ENCODE measurements around the gene DOCK1. TPM values are rescaled to one million over a fixed set of nuclear protein-coding genes. Genes with fewer than 3 reads are reported as not detected.
A peak's percentile ranks its signal among the peaks of the same experiment; 100 is the strongest.

The DOCK1 gene
- total RNA-seq, 2 donors from 2014 or later = 46.7 to 50.8 TPM

GRCh38 chr10:127408733-127409132, 503.5 kb downstream of the DOCK1 start:
- no peak for DNase-seq (ENCODE audit: low spot score)
- intact Hi-C loops (cut with DNase I) = no loop called here

- peak; percentile 57 for DNase-seq (ENCODE audit: low spot score)
- intact Hi-C loops (cut with DNase I) = no loop called here
These were observed 504.8 kb downstream of the DOCK1 start for GRCh38 chr10:127410030-127410429.

GRCh38 chr10:127411062-127411461, 505.8 kb downstream of the DOCK1 start:
- intact Hi-C loops (cut with DNase I) = no loop called here
- peak; percentile 69 for DNase-seq (ENCODE audit: low spot score)

- intact Hi-C loops (cut with DNase I) = no loop called here
- DNase-seq (ENCODE audit: low spot score) = no peak
These were observed 508.1 kb downstream of the DOCK1 start for GRCh38 chr10:127413326-127413725.

- intact Hi-C loops (cut with DNase I) = no loop called here
- DNase-seq (ENCODE audit: low spot score) = no peak
These were observed 508.8 kb downstream of the DOCK1 start for GRCh38 chr10:127414024-127414423.

GRCh38 chr10:127415116-127415515, 509.9 kb downstream of the DOCK1 start:
- intact Hi-C loops (cut with DNase I) = no loop called here
- DNase-seq (ENCODE audit: low spot score) = no peak

GRCh38 chr10:127415901-127416581, 510.8 kb downstream of the DOCK1 start:
- intact Hi-C loops (cut with DNase I) = no loop called here

GRCh38 chr10:127417031-127417430, 511.8 kb downstream of the DOCK1 start:
- no peak for DNase-seq (ENCODE audit: low spot score)
- intact Hi-C loops (cut with DNase I) = no loop called here

More at GRCh38 chr10:127415901-127416581, 510.8 kb downstream of the DOCK1 start:
- no peak for DNase-seq (ENCODE audit: low spot score)

- intact Hi-C loops (cut with DNase I) = no loop called here
These were observed 512.6 kb downstream of the DOCK1 start for GRCh38 chr10:127417686-127418401.

GRCh38 chr10:127418536-127419168, 513.4 kb downstream of the DOCK1 start:
- intact Hi-C loops (cut with DNase I) = no loop called here
- no peak for DNase-seq (ENCODE audit: low spot score)

More at GRCh38 chr10:127417686-127418401, 512.6 kb downstream of the DOCK1 start:
- DNase-seq (ENCODE audit: low spot score) = no peak

- intact Hi-C loops (cut with DNase I) = no loop called here
- DNase-seq (ENCODE audit: low spot score) = peak; percentile 69
These were observed 515.0 kb downstream of the DOCK1 start for GRCh38 chr10:127420138-127420684.

- intact Hi-C loops (cut with DNase I) = no loop called here
- peak; percentile 31 for DNase-seq (ENCODE audit: low spot score)
These were observed 518.1 kb downstream of the DOCK1 start for GRCh38 chr10:127423218-127423915.

- intact Hi-C loops (cut with DNase I) = no loop called here
- peak; percentile 87 for DNase-seq (ENCODE audit: low spot score)
These were observed 519.5 kb downstream of the DOCK1 start for GRCh38 chr10:127424594-127425264.

GRCh38 chr10:127426746-127427145, 521.5 kb downstream of the DOCK1 start:
- intact Hi-C loops (cut with DNase I) = no loop called here
- peak; percentile 69 for DNase-seq (ENCODE audit: low spot score)

- DNase-seq (ENCODE audit: low spot score) = no peak
- intact Hi-C loops (cut with DNase I) = no loop called here
These were observed 522.7 kb downstream of the DOCK1 start for GRCh38 chr10:127427926-127428325.

GRCh38 chr10:127428385-127428980, 523.3 kb downstream of the DOCK1 start:
- intact Hi-C loops (cut with DNase I) = no loop called here
- DNase-seq (ENCODE audit: low spot score) = peak; percentile 26

- intact Hi-C loops (cut with DNase I) = no loop called here
- DNase-seq (ENCODE audit: low spot score) = peak; percentile 64
These were observed 524.5 kb downstream of the DOCK1 start for GRCh38 chr10:127429601-127430312.

GRCh38 chr10:127431525-127431924, 526.3 kb downstream of the DOCK1 start:
- intact Hi-C loops (cut with DNase I) = no loop called here

More at GRCh38 chr10:127431525-127431924, 526.3 kb downstream of the DOCK1 start:
- DNase-seq (ENCODE audit: low spot score) = peak; percentile 34
